Breast epithelium (tissue), 3 donors: ENCODE results near the gene SNAI3.

Source experiments
- POLR2A ChIP-seq: fragments of 450-650 bp; IDR thresholded peaks from one replicate; pipeline ENCODE4 v1.6.1; 2016; ENCODE audit warnings: antibody characterized with exemption, mild to moderate bottlenecking, moderate library complexity
- TF ChIP-seq, protein P1 (sequence below), 3 donors: fragments of 450-650 bp; IDR thresholded peaks; one replicate each; pipeline ENCODE4 v1.5.1; 2016 to 2017; ENCODE audit warnings: antibody characterized with exemption in 3 of 3, mild to moderate bottlenecking in 3 of 3, moderate library complexity in 3 of 3

- TF ChIP-seq, protein P1, sequence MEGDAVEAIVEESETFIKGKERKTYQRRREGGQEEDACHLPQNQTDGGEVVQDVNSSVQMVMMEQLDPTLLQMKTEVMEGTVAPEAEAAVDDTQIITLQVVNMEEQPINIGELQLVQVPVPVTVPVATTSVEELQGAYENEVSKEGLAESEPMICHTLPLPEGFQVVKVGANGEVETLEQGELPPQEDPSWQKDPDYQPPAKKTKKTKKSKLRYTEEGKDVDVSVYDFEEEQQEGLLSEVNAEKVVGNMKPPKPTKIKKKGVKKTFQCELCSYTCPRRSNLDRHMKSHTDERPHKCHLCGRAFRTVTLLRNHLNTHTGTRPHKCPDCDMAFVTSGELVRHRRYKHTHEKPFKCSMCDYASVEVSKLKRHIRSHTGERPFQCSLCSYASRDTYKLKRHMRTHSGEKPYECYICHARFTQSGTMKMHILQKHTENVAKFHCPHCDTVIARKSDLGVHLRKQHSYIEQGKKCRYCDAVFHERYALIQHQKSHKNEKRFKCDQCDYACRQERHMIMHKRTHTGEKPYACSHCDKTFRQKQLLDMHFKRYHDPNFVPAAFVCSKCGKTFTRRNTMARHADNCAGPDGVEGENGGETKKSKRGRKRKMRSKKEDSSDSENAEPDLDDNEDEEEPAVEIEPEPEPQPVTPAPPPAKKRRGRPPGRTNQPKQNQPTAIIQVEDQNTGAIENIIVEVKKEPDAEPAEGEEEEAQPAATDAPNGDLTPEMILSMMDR (IDR thresholded peaks at IDR 0.05), result no peak
- TF ChIP-seq POLR2A, result no peak
Measured at GRCh38 chr16:88653101-88653500, 33.2 kb downstream of the SNAI3 start.
